IPS-18c (cell line): ENCODE data around the gene SLCO2B1.
"Not testable (repeated sequence)": the region's sequence is repeated elsewhere in the genome, so short reads cannot be mapped to it uniquely, and the experiment has no call there.

Experiments used
- H3K4me3 ChIP-seq: 2 replicates; pipeline ENCODE4 v1.7.0; 2013; ENCODE audit warnings: low read depth, mild to moderate bottlenecking, low read length, moderate library complexity; ENCODE audit not compliant: insufficient read depth
- H3K9me3 ChIP-seq: one replicate; pipeline ENCODE4 v1.6.1; 2013; ENCODE audit warnings: mild to moderate bottlenecking, low read length, moderate library complexity; ENCODE audit not compliant: control insufficient read depth, insufficient read depth

Gene SLCO2B1

GRCh38 chr11:75150879-75151278 lies at the start of gene SLCO2B1:
TSS of gene SLCO2B1 (plus strand) at chr11:75151107. CDS start at chr11:75151382, 275 bp downstream.
- Histone ChIP-seq H3K9me3 (no peaks in the 10 kb centered on the region), H3K4me3 (no peak within 1 kb of the TSS)

GRCh38 chr11:75101424-75102128 lies 49.3 kb upstream of the SLCO2B1 start:
- H3K9me3 ChIP-seq: peaks cover 2% of the 10 kb centered on the region
- no peak overlapping the region for H3K4me3 ChIP-seq

- Histone ChIP-seq H3K9me3 (peaks cover 2% of the 10 kb centered on the region), H3K4me3 (no peak overlapping the region)
Observed at GRCh38 chr11:75103380-75104026, 47.4 kb upstream of the SLCO2B1 start.

- H3K9me3 ChIP-seq: peaks cover 2% of the 10 kb centered on the region
- H3K4me3 ChIP-seq: no peak overlapping the region
Observed at GRCh38 chr11:75105462-75105925, 45.4 kb upstream of the SLCO2B1 start.

- not testable (repeated sequence) for H3K4me3 ChIP-seq, H3K9me3 ChIP-seq
Observed at GRCh38 chr11:75105967-75106681, 44.8 kb upstream of the SLCO2B1 start.

- H3K4me3 ChIP-seq: no peak overlapping the region
- no peaks in the 10 kb centered on the region for H3K9me3 ChIP-seq
Observed at GRCh38 chr11:75107187-75107586, 43.7 kb upstream of the SLCO2B1 start.

- Histone ChIP-seq H3K4me3 (no peak overlapping the region), H3K9me3 (no peaks in the 10 kb centered on the region)
Observed at GRCh38 chr11:75112200-75112599, 38.7 kb upstream of the SLCO2B1 start.

GRCh38 chr11:75113030-75113429 lies 37.9 kb upstream of the SLCO2B1 start:
- Histone ChIP-seq H3K9me3 (no peaks in the 10 kb centered on the region), H3K4me3 (no peak overlapping the region)

GRCh38 chr11:75114465-75114864 lies 36.4 kb upstream of the SLCO2B1 start:
- H3K4me3 ChIP-seq: no peak overlapping the region
- no peaks in the 10 kb centered on the region for H3K9me3 ChIP-seq

- Histone ChIP-seq H3K9me3 (no peaks in the 10 kb centered on the region), H3K4me3 (no peak overlapping the region)
Observed at GRCh38 chr11:75118577-75118976, 32.3 kb upstream of the SLCO2B1 start.

- Histone ChIP-seq H3K9me3 (no peaks in the 10 kb centered on the region), H3K4me3 (no peak overlapping the region)
Observed at GRCh38 chr11:75126564-75126963, 24.3 kb upstream of the SLCO2B1 start.

- Histone ChIP-seq H3K4me3 (no peak overlapping the region), H3K9me3 (no peaks in the 10 kb centered on the region)
Observed at GRCh38 chr11:75132080-75132479, 18.8 kb upstream of the SLCO2B1 start.

GRCh38 chr11:75133976-75134375 lies 16.9 kb upstream of the SLCO2B1 start:
- H3K4me3 ChIP-seq: no peak overlapping the region
- no peaks in the 10 kb centered on the region for H3K9me3 ChIP-seq

- Histone ChIP-seq H3K4me3 (no peak overlapping the region), H3K9me3 (peaks cover 2% of the 10 kb centered on the region)
Observed at GRCh38 chr11:75135021-75135650, 15.8 kb upstream of the SLCO2B1 start.

- Histone ChIP-seq H3K9me3 (peaks cover 2% of the 10 kb centered on the region), H3K4me3 (no peak overlapping the region)
Observed at GRCh38 chr11:75135651-75136050, 15.3 kb upstream of the SLCO2B1 start.

- no peak overlapping the region for H3K4me3 ChIP-seq
- peaks cover 2% of the 10 kb centered on the region for H3K9me3 ChIP-seq
Observed at GRCh38 chr11:75140269-75141138, 10.4 kb upstream of the SLCO2B1 start.

GRCh38 chr11:75141166-75141565 lies 9.7 kb upstream of the SLCO2B1 start:
- no peak overlapping the region for H3K4me3 ChIP-seq
- peaks cover 2% of the 10 kb centered on the region for H3K9me3 ChIP-seq
